Right cardiac atrium (tissue), 5 donors: ENCODE results near the gene ORC6. TPM values are rescaled to one million over a fixed set of nuclear protein-coding genes. Genes with fewer than 3 reads are reported as not detected.

Experiments used
- ATAC-seq, 2 donors: fragments of 200-7000 bp; cut with Tn5 transposase; one replicate each; pipeline versions ENCODE4 v1.8.0 to v1.9.1; 2020; ENCODE audit warnings: moderate library complexity in 2 of 2, mild to moderate bottlenecking in 1 of 2
- DNase-seq, 3 donors: peaks; one replicate each; pipeline ENCODE4 v3.0.0-alpha.2; 2020
- H3K27ac ChIP-seq: one replicate; pipeline ENCODE4 v1.5.1; 2013; ENCODE audit warnings: mild to moderate bottlenecking, low read length, control low read depth, moderate library complexity
- H3K27me3 ChIP-seq: one replicate; pipeline ENCODE4 v1.6.1; 2013; ENCODE audit not compliant: control insufficient read depth, insufficient read depth
- H3K4me1 ChIP-seq: one replicate; pipeline ENCODE4 v1.6.1; 2013; ENCODE audit warnings: low read length; ENCODE audit not compliant: control insufficient read depth, insufficient read depth
- H3K4me3 ChIP-seq: one replicate; pipeline ENCODE4 v1.5.1; 2013; ENCODE audit warnings: low read length, control low read depth
- H3K9me3 ChIP-seq: one replicate; pipeline ENCODE4 v1.6.1; 2013; ENCODE audit warnings: low read length; ENCODE audit not compliant: control insufficient read depth
- WGBS: extraction: QIAGEN DNeasy Blood & Tissue Kit; methylation state at CpG from one replicate; pipeline ENCODE4 v1.1.7; 2013; 5-methylcytosine and 5-hydroxymethylcytosine counted together
- intact Hi-C, 4 donors: fragments of 100-400 bp; cut with DNase I; formaldehyde crosslinking; loops; one replicate each; pipeline versions ENCODE4 v1.11.0 to v1.14.0; 2022 to 2023
- polyA plus RNA-seq: library from polyadenylated mRNA; stranded (reverse); fragments of 200-250 nt; gene quantifications from one replicate; pipeline ENCODE4 v1.2.3, GENCODE V29; 2013
- total RNA-seq, 4 donors: library from RNA; stranded (reverse); fragmentation: NEBNext Ultra II Directional; extraction: Animal tissue kit (Norgen Biotek cat#: 25700); gene quantifications; one replicate each; pipeline ENCODE4 v1.2.1, GENCODE V29; 2021
- donor health status: healthy with polysubstance abuse.
- donor health status: DM: no; HTN: yes; CAD: no.
- donor health status: DM: no; HTN: no; CAD: no.
- donor health status: DM: no; HTN: yes; CAD: no; lungs with severe emphysema.
- donor health status: DM: yes; HTN: yes; CAD: no.

Gene ORC6
- total and polyA plus RNA-seq, 5 donors = 2.5 to 7.2 (median 3.1) TPM

GRCh38 chr16:46686815-46687473, 2.5 kb upstream of the ORC6 start:
- H3K4me3 ChIP-seq = no peak overlapping the region
- intact Hi-C loops = loop anchor here in 1 of 4 donors (10.0 kb wide), 1 partner anchor 118 kb away; no protein-coding TSS in a partner anchor
- no peaks in the 10 kb centered on the region for H3K27me3 ChIP-seq
- peaks cover 5% of the 10 kb centered on the region for H3K4me1 ChIP-seq
- WGBS = 46% methylated on average over 5 of the region's 5 CpGs
- H3K9me3 ChIP-seq = no peaks in the 10 kb centered on the region
- ATAC-seq (no peak), DNase-seq (no peak)
- H3K27ac ChIP-seq = no peak overlapping the region

GRCh38 chr16:46687486-46687885, 2.0 kb upstream of the ORC6 start:
- ATAC-seq = no peak
- Histone ChIP-seq H3K4me1 (peaks cover 5% of the 10 kb centered on the region), H3K27me3 (no peaks in the 10 kb centered on the region), H3K9me3 (no peaks in the 10 kb centered on the region), H3K4me3 (peak overlapping the region; percentile 72), H3K27ac (no peak overlapping the region)
- intact Hi-C loops = loop anchor here in 1 of 4 donors (10.0 kb wide), 1 partner anchor 117 kb away; no protein-coding TSS in a partner anchor
- DNase-seq = no peak
- WGBS = 64% methylated on average over 9 of the region's 9 CpGs

- no peaks in the 10 kb centered on the region for H3K27me3 ChIP-seq
- H3K4me3 ChIP-seq = peak overlapping the region; percentile 72
- no peak for ATAC-seq
- intact Hi-C loops = loop anchor here in 1 of 4 donors (10.0 kb wide), 1 partner anchor 117 kb away; no protein-coding TSS in a partner anchor
- 5% methylated on average over 14 of the region's 14 CpGs for WGBS
- peaks cover 5% of the 10 kb centered on the region for H3K4me1 ChIP-seq
- DNase-seq = peak in 2 of 3 donors; percentile 34 to 54
- H3K27ac ChIP-seq = peak overlapping the region; percentile 43
- H3K9me3 ChIP-seq = no peaks in the 10 kb centered on the region
These were observed 1.3 kb upstream of the ORC6 start for GRCh38 chr16:46688101-46688653.

DNA sequence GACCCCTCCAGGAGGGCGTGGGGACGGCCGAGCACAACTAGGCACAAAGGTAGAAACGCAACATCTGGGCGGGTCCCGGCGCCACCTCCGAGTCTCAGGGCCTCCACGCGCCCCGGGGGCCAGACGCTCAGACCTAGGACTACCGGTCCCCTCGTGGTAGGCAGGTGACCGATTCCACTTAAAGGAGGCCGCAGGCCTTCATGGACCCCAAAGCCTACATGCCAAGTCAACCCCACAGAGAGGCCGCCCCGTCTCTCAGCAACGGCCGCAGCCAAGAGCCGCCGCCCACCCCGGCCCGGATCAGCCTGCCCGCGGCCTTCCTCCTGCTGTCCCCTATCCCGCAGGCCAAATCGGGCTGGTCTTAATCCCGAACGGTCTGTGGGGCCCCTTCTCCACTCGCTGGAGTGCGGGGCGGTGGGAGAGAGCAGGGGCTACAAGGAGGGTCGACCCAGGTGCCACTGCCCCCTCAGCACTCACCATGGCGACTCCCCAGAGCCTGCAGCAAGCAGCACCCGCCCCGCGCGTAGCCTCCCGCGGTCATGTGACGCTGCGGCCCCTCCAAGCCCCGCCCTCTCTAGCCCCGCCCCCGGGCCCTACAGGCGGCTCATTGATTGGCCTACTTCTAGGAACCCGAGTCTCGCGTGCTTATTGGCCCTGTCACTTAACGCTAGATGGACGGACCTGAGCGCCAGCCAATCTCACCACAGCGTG, 650 bp upstream of the ORC6 start, which contains the start of gene VPS35:
TSS of gene VPS35 (minus strand) at position 525 of the 711 bp plus-strand sequence. CDS start at position 480, 45 bp downstream.
- H3K9me3 ChIP-seq = no peaks in the 10 kb centered on the region
- intact Hi-C loops = loop anchor here in 1 of 4 donors (10.0 kb wide), 1 partner anchor 116 kb away; no protein-coding TSS in a partner anchor
- peak within 1 kb of the TSS; percentile 87 for H3K27ac ChIP-seq
- DNase-seq (peak; percentile 100), ATAC-seq (peak; percentile 98)
- H3K4me1 ChIP-seq = peaks cover 5% of the 10 kb centered on the region
- peak within 1 kb of the TSS; percentile 72 for H3K4me3 ChIP-seq
- WGBS = under 1% methylated on average over 54 of the region's 54 CpGs
- no peaks in the 10 kb centered on the region for H3K27me3 ChIP-seq

- Histone ChIP-seq H3K4me3 (peak overlapping the region; percentile 72), H3K27me3 (no peaks in the 10 kb centered on the region), H3K27ac (peak overlapping the region; percentile 4), H3K9me3 (no peaks in the 10 kb centered on the region), H3K4me1 (peaks cover 5% of the 10 kb centered on the region)
- ATAC-seq = no peak
- 9% methylated on average over 21 of the region's 21 CpGs for WGBS
- no peak for DNase-seq
- intact Hi-C loops = no loop called here
These were observed 1.1 kb downstream of the ORC6 start for GRCh38 chr16:46690281-46691178.

- H3K4me3 ChIP-seq = no peak overlapping the region
- ATAC-seq (no peak), DNase-seq (no peak)
- WGBS = 55% methylated on average over 4 of the region's 4 CpGs
- H3K9me3 ChIP-seq = no peaks in the 10 kb centered on the region
- H3K4me1 ChIP-seq = peaks cover 5% of the 10 kb centered on the region
- no peaks in the 10 kb centered on the region for H3K27me3 ChIP-seq
- no peak overlapping the region for H3K27ac ChIP-seq
- intact Hi-C loops = no loop called here
These were observed 2.3 kb downstream of the ORC6 start for GRCh38 chr16:46691726-46692125.

DNA sequence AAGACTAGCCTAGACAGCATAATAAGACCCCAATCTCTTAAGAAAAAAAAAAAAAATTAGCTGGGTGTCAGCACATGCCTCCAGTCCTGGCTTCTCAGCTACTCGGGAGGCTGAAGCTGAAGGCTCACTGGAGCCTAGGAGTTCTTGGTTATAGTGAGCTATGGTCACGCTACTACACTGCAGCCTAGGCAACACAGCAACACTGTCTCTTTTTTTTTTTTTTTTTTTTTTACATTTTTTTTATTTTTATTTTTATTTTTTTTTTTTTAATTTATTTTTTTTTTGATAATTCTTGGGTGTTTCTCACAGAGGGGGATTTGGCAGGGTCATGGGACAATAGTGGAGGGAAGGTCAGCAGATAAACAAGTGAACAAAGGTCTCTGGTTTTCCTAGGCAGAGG, 4.1 kb downstream of the ORC6 start:
- Histone ChIP-seq H3K9me3 (no peaks in the 10 kb centered on the region), H3K27me3 (no peaks in the 10 kb centered on the region), H3K4me1 (peaks cover 2% of the 10 kb centered on the region), H3K4me3 (no peak overlapping the region), H3K27ac (no peak overlapping the region)
- DNase-seq (no peak), ATAC-seq (no peak)
- 81% methylated on average over 2 of the region's 2 CpGs for WGBS
- intact Hi-C loops = no loop called here

DNA sequence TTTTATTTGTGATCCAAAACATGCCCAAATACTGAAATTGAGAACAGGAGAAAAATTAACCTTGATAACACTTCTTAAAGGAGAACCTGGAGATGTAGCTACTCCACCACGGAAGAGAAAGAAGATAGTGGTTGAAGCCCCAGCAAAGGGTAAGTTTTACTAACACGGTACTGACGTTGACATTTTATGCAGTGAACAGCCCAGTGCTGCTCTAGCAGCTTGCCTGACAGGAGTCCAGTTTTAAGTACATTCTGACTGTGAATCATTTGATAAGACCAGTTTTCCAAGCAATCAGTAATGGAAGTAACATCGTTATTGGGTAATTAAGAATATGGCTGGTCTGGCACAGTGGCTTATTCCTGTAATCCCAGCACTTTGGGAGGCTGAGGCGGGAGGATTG, 6.5 kb downstream of the ORC6 start:
- ATAC-seq = peak; percentile 20 to 43
- Histone ChIP-seq H3K4me1 (no peaks in the 10 kb centered on the region), H3K27me3 (no peaks in the 10 kb centered on the region), H3K27ac (peak overlapping the region; percentile 75), H3K9me3 (no peaks in the 10 kb centered on the region), H3K4me3 (no peak overlapping the region)
- intact Hi-C loops = no loop called here
- 71% methylated on average over 5 of the region's 5 CpGs for WGBS
- no peak for DNase-seq

DNA sequence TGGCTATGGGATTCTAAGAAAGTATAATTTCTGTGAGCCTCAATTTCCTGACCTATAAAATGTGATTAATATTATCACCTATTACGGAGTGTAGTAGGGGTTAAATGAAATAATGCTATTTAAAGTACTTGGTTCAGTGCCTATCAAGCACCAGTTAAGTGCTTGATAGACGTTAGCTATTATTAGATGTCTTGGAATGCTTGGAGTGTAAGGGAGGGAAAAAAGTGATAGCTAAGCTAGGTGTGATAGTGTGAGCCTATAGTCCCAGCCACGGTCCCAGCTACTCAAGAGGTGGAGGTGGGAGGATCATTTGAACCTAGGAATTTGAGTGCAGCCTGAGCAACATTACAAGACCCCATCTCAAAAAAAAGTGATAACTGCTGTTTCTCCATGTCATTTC, 7.5 kb downstream of the ORC6 start:
- Histone ChIP-seq H3K4me1 (no peaks in the 10 kb centered on the region), H3K27me3 (no peaks in the 10 kb centered on the region), H3K27ac (peak overlapping the region; percentile 78), H3K9me3 (no peaks in the 10 kb centered on the region), H3K4me3 (no peak overlapping the region)
- DNase-seq (no peak), ATAC-seq (peak; percentile 62 to 69)
- WGBS = 38% methylated on average over 3 of the region's 3 CpGs
- intact Hi-C loops = no loop called here

GRCh38 chr16:46700048-46700447, 10.6 kb downstream of the ORC6 start:
- no peak for ATAC-seq
- Histone ChIP-seq H3K4me3 (no peak overlapping the region), H3K4me1 (no peaks in the 10 kb centered on the region), H3K27ac (no peak overlapping the region), H3K27me3 (no peaks in the 10 kb centered on the region), H3K9me3 (no peaks in the 10 kb centered on the region)
- 91% methylated on average over 3 of the region's 3 CpGs for WGBS
- no peak for DNase-seq
- intact Hi-C loops = no loop called here
